CD4-positive, alpha-beta T cell treated with Interferon gamma for 1 hour (primary cell): Measurements from ENCODE around the gene AKIRIN1.
"Not testable (repeated sequence)": the region's sequence is repeated elsewhere in the genome, so short reads cannot be mapped to it uniquely, and the experiment has no call there.

Experiments
- DNase-seq: peaks from one replicate; pipeline ENCODE4 v3.0.0-alpha.2; 2020

AKIRIN1 gene

GRCh38 chr1:38997034-38997900, 6.2 kb downstream of the AKIRIN1 start:
- no peak for DNase-seq

- DNase-seq = no peak
These were observed 6.8 kb downstream of the AKIRIN1 start for GRCh38 chr1:38997901-38998190.

GRCh38 chr1:39001516-39002421, 10.7 kb downstream of the AKIRIN1 start:
- DNase-seq = no peak

GRCh38 chr1:39003281-39003680, 12.2 kb downstream of the AKIRIN1 start:
- DNase-seq = no peak

- no peak for DNase-seq
These were observed 12.7 kb downstream of the AKIRIN1 start for GRCh38 chr1:39003794-39004193.

- DNase-seq = no peak
These were observed 15.2 kb downstream of the AKIRIN1 start for GRCh38 chr1:39006287-39006686.

- DNase-seq = no peak
These were observed 15.9 kb downstream of the AKIRIN1 start for GRCh38 chr1:39006726-39007645.

GRCh38 chr1:39014956-39015355, 23.9 kb downstream of the AKIRIN1 start:
- DNase-seq = not testable (repeated sequence)

GRCh38 chr1:39016604-39017171, 25.6 kb downstream of the AKIRIN1 start:
- no peak for DNase-seq

GRCh38 chr1:39017266-39017665, 26.2 kb downstream of the AKIRIN1 start:
- no peak for DNase-seq

GRCh38 chr1:39020494-39020893, 29.4 kb downstream of the AKIRIN1 start:
- not testable (repeated sequence) for DNase-seq

GRCh38 chr1:39021426-39021825, 30.4 kb downstream of the AKIRIN1 start:
- no peak for DNase-seq

- DNase-seq = no peak
These were observed 32.1 kb downstream of the AKIRIN1 start for GRCh38 chr1:39023140-39023539.

- peak; percentile 84 for DNase-seq
These were observed 35.2 kb downstream of the AKIRIN1 start, which contains the start of gene NDUFS5 for GRCh38 chr1:39026051-39026865. NDUFS5 (plus strand) TSS chr1:39026350; CDS start chr1:39028725, 2,375 bp downstream.

- DNase-seq = no peak
These were observed 35.9 kb downstream of the AKIRIN1 start for GRCh38 chr1:39026866-39027507.

- no peak for DNase-seq
These were observed 43.1 kb downstream of the AKIRIN1 start for GRCh38 chr1:39034114-39034654.

GRCh38 chr1:39036678-39037077, 45.6 kb downstream of the AKIRIN1 start:
- DNase-seq = no peak

- DNase-seq = no peak
These were observed 52.4 kb downstream of the AKIRIN1 start for GRCh38 chr1:39043513-39043912.

GRCh38 chr1:39044762-39045161, 53.7 kb downstream of the AKIRIN1 start:
- DNase-seq = no peak

GRCh38 chr1:39045231-39045630, 54.2 kb downstream of the AKIRIN1 start:
- DNase-seq = no peak
